Measurements from ENCODE around the gene FHIT.
A peak's percentile ranks its signal among the peaks of the same experiment; 100 is the strongest.

The FHIT gene

GRCh38 chr3:60319179-60319858, 931.9 kb downstream of the FHIT start:
- no peak for DNase-seq (ENCODE audit: low read depth)
- TF ChIP-seq CTCF (conservative IDR thresholded peaks at IDR 0.05; ENCODE audit: low read depth, low read length), result no peak
- no peak overlapping the region for H3K4me3 ChIP-seq (ENCODE audit: low read length)

DNA sequence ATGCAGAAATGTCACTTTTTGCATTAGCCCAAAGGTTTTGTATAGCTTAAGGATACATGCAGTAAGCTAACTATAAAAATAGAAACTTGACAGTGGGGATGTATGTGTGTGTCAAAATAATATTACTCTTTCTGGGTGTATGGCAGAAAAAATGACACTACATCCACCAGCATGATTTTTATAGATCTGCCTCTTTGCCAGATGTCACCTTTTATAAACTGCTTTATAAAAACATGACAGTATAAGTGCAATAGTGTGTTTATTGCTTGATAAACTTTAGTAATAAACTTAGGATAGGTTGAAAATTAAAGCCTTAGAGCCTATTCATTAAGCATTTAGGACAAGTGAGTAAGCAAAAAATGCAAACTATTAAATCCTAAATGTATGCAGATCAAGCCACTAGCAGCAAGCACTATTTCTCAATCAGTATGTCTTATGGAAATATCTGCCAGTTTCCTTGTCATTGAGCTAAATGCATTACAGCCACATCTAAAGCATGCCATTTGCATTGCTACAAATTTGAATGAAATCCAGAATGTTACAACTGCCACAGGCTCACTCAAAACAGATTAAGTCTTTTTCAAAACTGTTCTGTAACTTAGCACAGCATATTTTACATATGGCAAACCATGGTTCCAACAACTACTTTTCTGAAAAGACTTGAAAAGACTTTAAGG, 935.0 kb downstream of the FHIT start:
- TF ChIP-seq CTCF (conservative IDR thresholded peaks at IDR 0.05; ENCODE audit: low read depth, low read length), result no peak
- no peak overlapping the region for H3K4me3 ChIP-seq (ENCODE audit: low read length)
- DNase-seq (ENCODE audit: low read depth), result peak; percentile 85

GRCh38 chr3:60313951-60314461, 937.2 kb downstream of the FHIT start:
- TF ChIP-seq CTCF (conservative IDR thresholded peaks at IDR 0.05; ENCODE audit: low read depth, low read length), result no peak
- no peak overlapping the region for H3K4me3 ChIP-seq (ENCODE audit: low read length)
- DNase-seq (ENCODE audit: low read depth), result no peak

- no peak for TF ChIP-seq CTCF (conservative IDR thresholded peaks at IDR 0.05; ENCODE audit: low read depth, low read length)
- no peak overlapping the region for H3K4me3 ChIP-seq (ENCODE audit: low read length)
- DNase-seq (ENCODE audit: low read depth), result no peak
These were observed 937.9 kb downstream of the FHIT start for GRCh38 chr3:60313231-60313798.

DNA sequence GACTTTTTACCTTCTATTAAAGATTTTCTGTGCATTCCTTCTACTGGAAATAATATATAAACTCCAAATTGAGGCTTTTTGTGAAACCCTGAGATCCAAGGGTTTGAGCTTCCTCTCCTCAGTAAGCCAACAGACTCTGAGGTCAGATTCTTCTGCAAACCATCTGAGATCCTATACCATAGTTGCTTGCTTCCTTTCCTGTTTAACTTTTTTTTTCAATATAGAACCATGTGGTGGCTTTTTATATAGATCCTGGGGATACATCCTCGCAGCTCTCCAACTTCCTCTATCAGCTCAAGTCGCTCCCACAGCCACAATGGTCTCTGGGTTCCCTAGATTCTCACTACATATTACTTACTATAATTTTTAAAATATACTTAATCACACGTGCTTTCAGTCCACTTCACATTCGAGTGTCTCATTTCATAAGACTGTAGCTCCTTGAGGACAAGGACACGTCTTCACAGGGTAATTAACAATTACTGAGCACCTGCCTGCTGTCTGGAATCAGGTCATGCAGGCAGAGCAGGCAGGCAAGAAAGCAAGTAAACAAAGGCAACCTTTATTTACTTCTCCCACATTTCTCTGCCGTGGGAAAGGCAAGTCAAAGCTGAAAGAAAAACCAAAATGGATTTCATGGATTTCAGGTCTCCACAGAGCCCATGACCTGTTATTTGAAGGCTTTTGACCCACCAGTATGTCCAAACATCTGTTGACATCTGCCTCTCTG, 941.5 kb downstream of the FHIT start:
- TF ChIP-seq CTCF (conservative IDR thresholded peaks at IDR 0.05; ENCODE audit: low read depth, low read length), result no peak
- no peak overlapping the region for H3K4me3 ChIP-seq (ENCODE audit: low read length)

DNA sequence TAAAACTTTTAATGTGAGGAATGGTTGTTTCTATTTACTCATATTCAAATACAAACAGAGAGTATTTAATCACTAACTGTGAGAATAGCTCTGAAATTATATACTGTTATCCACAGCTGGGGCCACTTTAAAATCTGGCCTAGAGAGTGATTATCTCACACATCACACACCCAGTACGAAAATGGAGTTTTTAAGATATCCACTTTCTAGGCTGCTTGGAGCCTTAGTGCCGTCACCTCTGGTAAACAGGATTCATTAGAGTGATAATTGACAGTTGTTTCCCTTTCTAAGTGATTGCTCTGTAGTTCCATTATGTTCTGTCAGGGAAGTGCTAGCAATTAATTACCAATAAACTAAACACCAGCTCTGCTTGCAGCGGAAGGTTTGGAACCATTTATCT, 942.4 kb downstream of the FHIT start:
- DNase-seq (ENCODE audit: low read depth), result no peak
- H3K4me3 ChIP-seq (ENCODE audit: low read length), result no peak overlapping the region
- TF ChIP-seq CTCF (conservative IDR thresholded peaks at IDR 0.05; ENCODE audit: low read depth, low read length), result no peak

More for the DNA sequence above, 941.5 kb downstream of the FHIT start:
- no peak for DNase-seq (ENCODE audit: low read depth)
